ENCODE results near the gene RPS10.

- TF ChIP-seq, protein P1, sequence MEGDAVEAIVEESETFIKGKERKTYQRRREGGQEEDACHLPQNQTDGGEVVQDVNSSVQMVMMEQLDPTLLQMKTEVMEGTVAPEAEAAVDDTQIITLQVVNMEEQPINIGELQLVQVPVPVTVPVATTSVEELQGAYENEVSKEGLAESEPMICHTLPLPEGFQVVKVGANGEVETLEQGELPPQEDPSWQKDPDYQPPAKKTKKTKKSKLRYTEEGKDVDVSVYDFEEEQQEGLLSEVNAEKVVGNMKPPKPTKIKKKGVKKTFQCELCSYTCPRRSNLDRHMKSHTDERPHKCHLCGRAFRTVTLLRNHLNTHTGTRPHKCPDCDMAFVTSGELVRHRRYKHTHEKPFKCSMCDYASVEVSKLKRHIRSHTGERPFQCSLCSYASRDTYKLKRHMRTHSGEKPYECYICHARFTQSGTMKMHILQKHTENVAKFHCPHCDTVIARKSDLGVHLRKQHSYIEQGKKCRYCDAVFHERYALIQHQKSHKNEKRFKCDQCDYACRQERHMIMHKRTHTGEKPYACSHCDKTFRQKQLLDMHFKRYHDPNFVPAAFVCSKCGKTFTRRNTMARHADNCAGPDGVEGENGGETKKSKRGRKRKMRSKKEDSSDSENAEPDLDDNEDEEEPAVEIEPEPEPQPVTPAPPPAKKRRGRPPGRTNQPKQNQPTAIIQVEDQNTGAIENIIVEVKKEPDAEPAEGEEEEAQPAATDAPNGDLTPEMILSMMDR (conservative IDR thresholded peaks at IDR 0.05): no peak
- TF ChIP-seq ZFX (IDR thresholded peaks at IDR 0.05): no peak
Measured at GRCh38 chr6:34462551-34462971, 36.7 kb upstream of the RPS10 start.

Measured in C4-2B (cell line).